C4-2B (cell line): Measurements from ENCODE around the gene KPNA2.
"Not testable (repeated sequence)": the region's sequence is repeated elsewhere in the genome, so short reads cannot be mapped to it uniquely, and the experiment has no call there.

Experiments used
- CTCF ChIP-seq: fragments of 450-650 bp; conservative IDR thresholded peaks from 2 replicates; pipeline ENCODE4 v1.5.1; 2017; ENCODE audit warnings: mild to moderate bottlenecking
- ZFX ChIP-seq: fragments of 450-650 bp; IDR thresholded peaks from 2 replicates; pipeline ENCODE4 v1.6.1; 2017

DNA sequence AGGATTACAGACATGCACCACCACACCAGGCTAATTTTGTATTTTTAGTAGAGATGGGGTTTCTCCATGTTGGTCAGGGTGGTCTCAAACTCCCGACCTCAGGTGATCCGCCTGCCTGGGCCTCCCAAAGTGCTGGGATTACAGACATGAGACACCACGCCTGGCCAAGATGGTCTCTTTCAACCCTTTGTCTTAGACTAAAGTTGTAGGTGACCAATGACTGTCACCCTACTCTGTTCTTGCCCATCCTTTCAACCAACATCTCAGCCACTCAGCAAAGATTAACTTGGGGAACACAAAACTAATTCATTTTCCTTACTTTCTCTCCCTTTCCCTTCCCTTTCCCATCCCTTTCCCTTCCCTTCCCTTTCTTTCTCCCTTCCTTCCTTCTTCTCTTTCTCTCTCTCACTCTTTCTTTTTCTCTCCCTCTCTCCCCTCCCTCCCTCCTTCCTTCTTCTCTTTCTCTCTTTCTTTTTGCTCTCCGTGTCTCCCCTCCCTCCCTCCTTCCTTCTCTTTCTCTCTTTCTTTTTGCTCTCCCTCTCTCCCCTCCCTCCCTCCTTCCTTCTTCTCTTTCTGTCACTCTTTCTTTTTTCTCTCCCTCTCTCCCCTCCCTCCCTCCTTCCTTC is 14.4 kb downstream of the KPNA2 start:
- TF ChIP-seq CTCF, ZFX: not testable (repeated sequence)
